Endothelial cell of umbilical vein (primary cell): ENCODE data around the gene RAMP3. TPM values are rescaled to one million over a fixed set of nuclear protein-coding genes. Genes with fewer than 3 reads are reported as not detected.

Source experiments
- BruUV-seq: library from RNA; stranded (reverse); fragments of 400-500 nt; replicated peaks from 2 replicates; lab custom pipeline; 2021; lab: Mats Ljungman, UMichigan
- CTCF ChIA-PET: fragments of 300-600, 350-600 bp; sonication (Branson Sonifier 250); formaldehyde crosslinking; loops from one replicate; lab custom pipeline; 2021; ENCODE audit warnings: antibody characterized with exemption, inconsistent platforms; lab: Charles Lee
- POLR2A ChIA-PET: fragments of 300-600, 350-600 bp; sonication (Branson Sonifier 250); formaldehyde crosslinking; loops from one replicate; lab custom pipeline; 2021; ENCODE audit warnings: antibody characterized with exemption, inconsistent platforms; lab: Charles Lee
- DNase-seq: peaks from one replicate; pipeline ENCODE4 v3.0.0-alpha.2; 2011; ENCODE audit warnings: low read depth, low spot score
- FAIRE-seq: peaks from 2 replicates; lab custom pipeline; 2011; peaks lifted over from hg19 to GRCh38; lab: Jason Lieb, UNC
- H2AFZ ChIP-seq: 2 replicates; pipeline ENCODE4 v1.6.0; 2012; ENCODE audit warnings: low read depth, low read length, control low read depth, inconsistent platforms
- H3K27ac ChIP-seq: 2 replicates; pipeline ENCODE4 v1.5.1; 2011; ENCODE audit warnings: low read depth, mild to moderate bottlenecking, control low read depth, low read length, moderate library complexity; ENCODE audit not compliant: insufficient read depth
- H3K27me3 ChIP-seq, 2 experiments: 2 replicates each; pipeline versions ENCODE4 v1.6.0 to v1.6.1; 2011; ENCODE audit warnings: low read length in 2 of 2, mixed read lengths in 1 of 2; ENCODE audit not compliant: control insufficient read depth in 2 of 2, insufficient read depth in 2 of 2
- H3K36me3 ChIP-seq, 2 experiments: 2 replicates in 1 of 2; 3 replicates in 1 of 2; pipeline ENCODE4 v1.5.1; 2011; ENCODE audit warnings: low read length in 2 of 2, mild to moderate bottlenecking in 1 of 2, moderate library complexity in 1 of 2; ENCODE audit not compliant: control insufficient read depth in 2 of 2, insufficient read depth in 2 of 2; ENCODE audit errors: extremely low read depth in 1 of 2
- H3K4me1 ChIP-seq: 3 replicates; pipeline ENCODE4 v1.5.1; 2011; ENCODE audit warnings: mild to moderate bottlenecking, low read length; ENCODE audit not compliant: control insufficient read depth, insufficient read depth; ENCODE audit errors: extremely low read depth
- H3K4me2 ChIP-seq: 2 replicates; pipeline ENCODE4 v1.6.1; 2011; ENCODE audit warnings: low read length, control low read depth, mixed read lengths; ENCODE audit not compliant: insufficient read depth
- H3K4me3 ChIP-seq, 3 experiments: fragments of 200-600 bp in 1 of 3; sonication (generic), shearing (Covaris generic) in 1 of 3; replicated peaks in 1 of 3; 2 replicates each; pipeline ENCODE4 v1.5.1; 2011 to 2016; ENCODE audit warnings: control low read depth in 3 of 3, low read length in 3 of 3, mild to moderate bottlenecking in 2 of 3, inconsistent platforms in 1 of 3, low read depth in 1 of 3, moderate library complexity in 1 of 3; ENCODE audit not compliant: insufficient read depth in 1 of 3
- H3K79me2 ChIP-seq: 2 replicates; pipeline ENCODE4 v1.6.0; 2012; ENCODE audit warnings: low read length, inconsistent platforms; ENCODE audit not compliant: control insufficient read depth, insufficient read depth
- H3K9ac ChIP-seq: replicated peaks from 2 replicates; pipeline ENCODE3; 2011; ENCODE audit warnings: low read length, control low read depth; ENCODE audit not compliant: insufficient read depth; ENCODE audit errors: extremely low read depth
- H3K9me1 ChIP-seq: replicated peaks from 3 replicates; pipeline ENCODE4 v1.6.0; 2011; ENCODE audit warnings: mild to moderate bottlenecking, low read length; ENCODE audit not compliant: control insufficient read depth, insufficient read depth; ENCODE audit errors: extremely low read depth
- H3K9me3 ChIP-seq: replicated peaks from 2 replicates; pipeline ENCODE4 v1.5.1; 2012; ENCODE audit warnings: low read length, inconsistent platforms; ENCODE audit not compliant: control insufficient read depth, insufficient read depth
- H4K20me1 ChIP-seq: replicated peaks from 2 replicates; pipeline ENCODE3; 2011; ENCODE audit warnings: mild to moderate bottlenecking, low read length; ENCODE audit not compliant: control insufficient read depth, insufficient read depth; ENCODE audit errors: extremely low read depth
- CTCF ChIP-seq, 2 donors: IDR thresholded peaks; 1 replicate in 1 of 2; 2 replicates in 1 of 2; pipeline ENCODE4 v1.5.1; 2011; ENCODE audit warnings: low read length in 2 of 2, mild to moderate bottlenecking in 2 of 2, moderate library complexity in 2 of 2, control low read depth in 1 of 2, inconsistent platforms in 1 of 2, low read depth in 1 of 2; ENCODE audit not compliant: insufficient read depth in 1 of 2; ENCODE audit errors: extremely low read depth in 1 of 2
- EZH2 ChIP-seq: IDR thresholded peaks from 2 replicates; pipeline ENCODE4 v1.6.1; 2012; ENCODE audit warnings: borderline replicate concordance, low read depth, mild to moderate bottlenecking, moderate library complexity, low read length, inconsistent platforms; ENCODE audit not compliant: severe bottlenecking
- FOS ChIP-seq: IDR thresholded peaks from 2 replicates; pipeline ENCODE4 v1.6.1; 2011; ENCODE audit warnings: mild to moderate bottlenecking, low read length, moderate library complexity, borderline replicate concordance; ENCODE audit not compliant: insufficient read depth
- GATA2 ChIP-seq: IDR thresholded peaks from 2 replicates; pipeline ENCODE4 v1.7.0; 2011; ENCODE audit warnings: low read depth, mild to moderate bottlenecking, moderate library complexity, mixed read lengths, low read length; ENCODE audit not compliant: insufficient read length, insufficient read depth
- JUN ChIP-seq: IDR thresholded peaks from 2 replicates; pipeline ENCODE4 v1.6.1; 2011; ENCODE audit warnings: borderline replicate concordance, low read depth; ENCODE audit not compliant: insufficient read length, insufficient read depth
- MAX ChIP-seq: IDR thresholded peaks from 2 replicates; pipeline ENCODE4 v1.6.1; 2011; ENCODE audit not compliant: insufficient read depth, insufficient read length
- MYC ChIP-seq: IDR thresholded peaks from one replicate; pipeline ENCODE4 v1.6.1; 2011; ENCODE audit warnings: mild to moderate bottlenecking, low read depth, low read length
- POLR2A ChIP-seq: IDR thresholded peaks from 2 replicates; pipeline ENCODE4 v1.6.1; 2012; ENCODE audit warnings: low read depth, mild to moderate bottlenecking, control low read depth, low read length
- POLR2AphosphoS5 ChIP-seq: IDR thresholded peaks from 2 replicates; pipeline ENCODE4 v1.6.1; 2012; ENCODE audit warnings: low read depth, mild to moderate bottlenecking, control low read depth, low read length, moderate library complexity; ENCODE audit not compliant: insufficient read depth
- dilution Hi-C: fragments of 300-500 bp; cut with MboI; formaldehyde crosslinking; loops from one replicate; pipeline ENCODE4 v1.15.0; 2019; ENCODE audit warnings: low sequenced_read_pairs; ENCODE audit not compliant: extremely low pct_ligation_motif_present
- intact Hi-C: fragments of 100-400 bp; cut with micrococcal nuclease; formaldehyde crosslinking; loops from one replicate; pipeline ENCODE4 v1.10.0; 2022
- polyA plus RNA-seq, 4 experiments: library from polyadenylated mRNA; depleted of rRNA in 3 of 4; stranded (reverse) in 3 of 4; unstranded in 1 of 4; fragments of >200 nt; gene quantifications; 2 replicates each; pipeline versions ENCODE4 v1.2.1 to v1.2.3, GENCODE V29; 2011 to 2012; ENCODE audit warnings: missing spikeins in 1 of 4
- total RNA-seq: library from RNA; stranded (reverse); gene quantifications from 2 replicates; pipeline ENCODE4 v1.2.3, GENCODE V29; 2021

Gene RAMP3
- total and polyA plus RNA-seq, 2 donors (not counting 3 experiments of a cell fraction or from before 2014, with no cell fraction given): not detected

- Histone ChIP-seq H3K79me2 (no peaks in the 10 kb centered on the region), H3K4me3 (no peak overlapping the region), H3K4me2 (no peak overlapping the region), H4K20me1 (no peaks in the 10 kb centered on the region), H3K27ac (no peak overlapping the region), H3K36me3 (no peaks in the 10 kb centered on the region), H3K9me1 (no peaks in the 10 kb centered on the region), H3K4me1 (no peaks in the 10 kb centered on the region), H3K9ac (no peak overlapping the region), H2AFZ (no peak overlapping the region), H3K9me3 (no peaks in the 10 kb centered on the region), H3K27me3 (no peaks in the 10 kb centered on the region)
- FAIRE-seq (no peak), DNase-seq (no peak)
- intact Hi-C loops: no loop called here
- BruUV-seq: no TSS peak
- TF ChIP-seq MAX: no peak
- ChIA-PET POLR2A (no interaction called here), CTCF (interaction anchor here (1.0 to 4.2 kb wide), 2 partner anchors 11 kb away, joined by 3 to 22 read pairs; no protein-coding TSS in a partner anchor)
- dilution Hi-C loops: no loop called here
Measured at GRCh38 chr7:45125193-45125904, 32.2 kb upstream of the RAMP3 start.

GRCh38 chr7:45126201-45126600 is 31.4 kb upstream of the RAMP3 start:
- FAIRE-seq: no peak
- H3K79me2 ChIP-seq: no peaks in the 10 kb centered on the region
- no peak overlapping the region for H3K4me3 ChIP-seq
- no peak overlapping the region for H3K4me2 ChIP-seq
- H3K9ac ChIP-seq: no peak overlapping the region
- POLR2A ChIA-PET: no interaction called here
- H3K36me3 ChIP-seq: no peaks in the 10 kb centered on the region
- CTCF ChIA-PET: interaction anchor here (1.0 to 4.2 kb wide), 3 partner anchors 10 to 153 kb away, joined by 3 to 22 read pairs (median 12); no protein-coding TSS in a partner anchor
- TF ChIP-seq MAX (no peak), EZH2 (no peak), JUN (no peak), POLR2AphosphoS5 (no peak), GATA2 (no peak), POLR2A (no peak), CTCF (IDR thresholded peaks at IDR 0.05; ENCODE audit: extremely low read depth in 1 of 2, insufficient read depth in 1 of 2, low read depth in 1 of 2, low read length in 2 of 2) (no peak), FOS (no peak), MYC (no peak)
- H2AFZ ChIP-seq: no peak overlapping the region
- no peak for DNase-seq
- dilution Hi-C loops: no loop called here
- no peaks in the 10 kb centered on the region for H3K9me3 ChIP-seq
- no peaks in the 10 kb centered on the region for H3K4me1 ChIP-seq
- H4K20me1 ChIP-seq: no peaks in the 10 kb centered on the region
- no peak overlapping the region for H3K27ac ChIP-seq
- BruUV-seq: no TSS peak
- no peaks in the 10 kb centered on the region for H3K27me3 ChIP-seq
- intact Hi-C loops: no loop called here
- H3K9me1 ChIP-seq: no peaks in the 10 kb centered on the region
